Neutrophil (primary cell): ENCODE measurements around the gene SMIM8.

Source experiments
- H3K27ac ChIP-seq: fragments of 200-600 bp; sonication (generic); 2 replicates; pipeline ENCODE4 v1.5.1; 2016; ENCODE audit warnings: mild to moderate bottlenecking, moderate library complexity
- H3K27me3 ChIP-seq: fragments of 200-600 bp; sonication (generic); 2 replicates; pipeline ENCODE4 v1.6.0; 2016; ENCODE audit warnings: mild to moderate bottlenecking
- H3K36me3 ChIP-seq: fragments of 200-600 bp; sonication (generic); 2 replicates; pipeline ENCODE4 v1.5.1; 2017
- H3K4me1 ChIP-seq, 2 experiments: fragments of 200-600 bp in 1 of 2; sonication (generic) in 1 of 2; 1 replicate in 1 of 2; 2 replicates in 1 of 2; pipeline versions ENCODE4 v1.5.1 to v1.6.1; 2013 to 2016; ENCODE audit warnings: low read depth in 1 of 2, low read length in 1 of 2, mild to moderate bottlenecking in 1 of 2, moderate library complexity in 1 of 2; ENCODE audit not compliant: control insufficient read depth in 1 of 2, insufficient read depth in 1 of 2
- H3K4me3 ChIP-seq, 2 experiments: fragments of 200-600 bp in 1 of 2; sonication (generic) in 1 of 2; 1 replicate in 1 of 2; 2 replicates in 1 of 2; pipeline ENCODE4 v1.5.1; 2013 to 2016; ENCODE audit warnings: low read depth in 1 of 2, low read length in 1 of 2, mild to moderate bottlenecking in 1 of 2, moderate library complexity in 1 of 2
- H3K9me3 ChIP-seq: fragments of 200-600 bp; sonication (generic); 2 replicates; pipeline ENCODE4 v1.5.1; 2016
- TF ChIP-seq, protein P1 (sequence below): fragments of 200-600 bp; sonication (generic); IDR thresholded peaks from 2 replicates; pipeline ENCODE4 v1.5.1; 2016; ENCODE audit warnings: antibody characterized with exemption

Gene SMIM8

DNA sequence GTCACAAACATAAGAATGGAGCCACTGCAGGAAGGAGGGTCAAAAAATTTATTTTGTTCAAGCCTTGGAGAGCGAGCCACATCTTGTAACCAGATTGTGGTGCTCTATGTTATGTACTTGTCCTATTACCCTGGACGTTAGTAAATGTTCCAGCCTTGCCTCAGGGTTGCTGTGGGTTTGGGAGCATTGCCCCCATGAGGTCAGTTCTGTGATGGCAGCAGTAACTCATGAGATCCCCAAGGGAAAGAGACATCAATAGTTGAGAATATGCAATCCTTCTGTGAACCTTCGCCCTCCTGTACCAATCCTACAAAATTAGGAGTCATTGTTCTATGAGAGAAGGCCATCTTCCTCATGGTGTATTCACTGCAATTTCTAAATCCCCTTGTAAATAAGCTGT, 68.9 kb downstream of the SMIM8 start:
- no peaks in the 10 kb centered on the region for H3K36me3 ChIP-seq
- H3K9me3 ChIP-seq, result no peaks in the 10 kb centered on the region
- TF ChIP-seq, protein P1, sequence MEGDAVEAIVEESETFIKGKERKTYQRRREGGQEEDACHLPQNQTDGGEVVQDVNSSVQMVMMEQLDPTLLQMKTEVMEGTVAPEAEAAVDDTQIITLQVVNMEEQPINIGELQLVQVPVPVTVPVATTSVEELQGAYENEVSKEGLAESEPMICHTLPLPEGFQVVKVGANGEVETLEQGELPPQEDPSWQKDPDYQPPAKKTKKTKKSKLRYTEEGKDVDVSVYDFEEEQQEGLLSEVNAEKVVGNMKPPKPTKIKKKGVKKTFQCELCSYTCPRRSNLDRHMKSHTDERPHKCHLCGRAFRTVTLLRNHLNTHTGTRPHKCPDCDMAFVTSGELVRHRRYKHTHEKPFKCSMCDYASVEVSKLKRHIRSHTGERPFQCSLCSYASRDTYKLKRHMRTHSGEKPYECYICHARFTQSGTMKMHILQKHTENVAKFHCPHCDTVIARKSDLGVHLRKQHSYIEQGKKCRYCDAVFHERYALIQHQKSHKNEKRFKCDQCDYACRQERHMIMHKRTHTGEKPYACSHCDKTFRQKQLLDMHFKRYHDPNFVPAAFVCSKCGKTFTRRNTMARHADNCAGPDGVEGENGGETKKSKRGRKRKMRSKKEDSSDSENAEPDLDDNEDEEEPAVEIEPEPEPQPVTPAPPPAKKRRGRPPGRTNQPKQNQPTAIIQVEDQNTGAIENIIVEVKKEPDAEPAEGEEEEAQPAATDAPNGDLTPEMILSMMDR, result no peak
- H3K27me3 ChIP-seq, result no peaks in the 10 kb centered on the region
- no peaks in the 10 kb centered on the region for H3K4me1 ChIP-seq
- no peak overlapping the region for H3K4me3 ChIP-seq
- no peak overlapping the region for H3K27ac ChIP-seq
